B cell (primary cell): ENCODE measurements around the gene GATAD2A. TPM values are rescaled to one million over a fixed set of nuclear protein-coding genes. Genes with fewer than 3 reads are reported as not detected.

Experiments
- ATAC-seq: fragments of 200-7000 bp; cut with Tn5 transposase; one replicate; pipeline ENCODE4 v1.10.0; 2021; ENCODE audit warnings: low read depth, mild to moderate bottlenecking, moderate number of reproducible peaks, moderate library complexity
- CTCF ChIA-PET: fragments of 350-600 bp; sonication (Branson Sonifier 250); formaldehyde crosslinking; loops from one replicate; lab custom pipeline; 2021; ENCODE audit warnings: antibody characterized with exemption, inconsistent platforms; lab: Charles Lee
- POLR2A ChIA-PET: fragments of 350-600 bp; sonication (Branson Sonifier 250); formaldehyde crosslinking; loops from one replicate; lab custom pipeline; 2021; ENCODE audit warnings: antibody characterized with exemption; lab: Charles Lee
- DNase-seq: peaks from one replicate; pipeline ENCODE4 v3.0.0; 2013
- H2AFZ ChIP-seq: 2 replicates; pipeline ENCODE4 v1.6.1; 2012; ENCODE audit warnings: mild to moderate bottlenecking, low read depth, low read length; ENCODE audit not compliant: insufficient read depth, poor library complexity, severe bottlenecking
- H3K27ac ChIP-seq, 2 donors: 1 replicate in 1 of 2; 2 replicates in 1 of 2; pipeline ENCODE4 v1.5.1; 2012 to 2013; ENCODE audit warnings: low read length in 2 of 2, mild to moderate bottlenecking in 2 of 2, moderate library complexity in 1 of 2
- H3K27me3 ChIP-seq, 4 experiments: fragments of 200-600 bp in 1 of 4; sonication (generic) in 1 of 4; replicated peaks in 1 of 4; 1 replicate in 2 of 4; 2 replicates in 2 of 4; pipeline versions ENCODE4 v1.6.1 to v1.7.0; 2013 to 2016; ENCODE audit warnings: low read length in 3 of 4, mild to moderate bottlenecking in 2 of 4, mixed read lengths in 1 of 4, moderate library complexity in 1 of 4; ENCODE audit not compliant: insufficient read depth in 4 of 4, control insufficient read depth in 3 of 4; ENCODE audit errors: control extremely low read depth in 1 of 4
- H3K36me3 ChIP-seq, 2 experiments: replicated peaks in 1 of 2; 1 replicate in 1 of 2; 2 replicates in 1 of 2; pipeline versions ENCODE4 v1.6.1 to v1.7.1; 2013; ENCODE audit warnings: low read length in 1 of 2; ENCODE audit not compliant: insufficient read depth in 2 of 2, control insufficient read depth in 1 of 2; ENCODE audit errors: control extremely low read depth in 1 of 2, extremely low read depth in 1 of 2
- H3K4me1 ChIP-seq, 2 donors: fragments of 200-600 bp in 1 of 2; sonication (generic) in 1 of 2; 1 replicate in 1 of 2; 2 replicates in 1 of 2; pipeline versions ENCODE4 v1.5.1 to v1.6.1; 2013 to 2017; ENCODE audit warnings: low read length in 2 of 2; ENCODE audit not compliant: control insufficient read depth in 2 of 2, insufficient read depth in 2 of 2
- H3K4me2 ChIP-seq: replicated peaks from 2 replicates; pipeline ENCODE3; 2012; ENCODE audit warnings: mild to moderate bottlenecking, low read depth, low read length; ENCODE audit not compliant: poor library complexity, severe bottlenecking
- H3K4me3 ChIP-seq, 5 experiments: fragments of 200-600 bp in 1 of 5; sonication (generic) in 1 of 5; 1 replicate in 3 of 5; 2 replicates in 2 of 5; pipeline versions ENCODE4 v1.5.1 to v1.7.0; 2011 to 2016; ENCODE audit warnings: low read length in 4 of 5, mild to moderate bottlenecking in 4 of 5, low read depth in 2 of 5, control low read depth in 1 of 5, moderate library complexity in 1 of 5; ENCODE audit not compliant: insufficient read depth in 1 of 5; ENCODE audit errors: control extremely low read depth in 1 of 5, extremely low read depth in 1 of 5
- H3K79me2 ChIP-seq: fragments of 200-600 bp; sonication (generic); one replicate; pipeline ENCODE4 v1.6.0; 2016; ENCODE audit warnings: low read length; ENCODE audit not compliant: control insufficient read depth, insufficient read depth
- H3K9ac ChIP-seq: fragments of 200-600 bp; sonication (generic); 2 replicates; pipeline ENCODE4 v1.6.1; 2017; ENCODE audit warnings: mild to moderate bottlenecking, low read length, moderate library complexity
- H3K9me3 ChIP-seq, 3 donors: one replicate each; pipeline versions ENCODE4 v1.6.1 to v1.7.1; 2013; ENCODE audit warnings: low read length in 2 of 3; ENCODE audit not compliant: control insufficient read depth in 2 of 3, insufficient read depth in 1 of 3; ENCODE audit errors: control extremely low read depth in 1 of 3
- H4K20me1 ChIP-seq: 2 replicates; pipeline ENCODE4 v1.6.0; 2012; ENCODE audit warnings: mild to moderate bottlenecking, low read length; ENCODE audit not compliant: insufficient read depth, control insufficient read depth, poor library complexity, severe bottlenecking
- H3K27ac Mint-ChIP-seq: one replicate; pipeline ENCODE4 v1.8.0; 2021; ENCODE audit warnings: mixed read lengths
- H3K27me3 Mint-ChIP-seq: one replicate; pipeline ENCODE4 v1.8.0; 2021; ENCODE audit warnings: mixed read lengths
- H3K4me1 Mint-ChIP-seq: one replicate; pipeline ENCODE4 v1.8.0; 2021; ENCODE audit warnings: mixed read lengths
- H3K4me3 Mint-ChIP-seq: one replicate; pipeline ENCODE4 v1.8.0; 2021; ENCODE audit warnings: mixed read lengths
- H3K9me3 Mint-ChIP-seq: one replicate; pipeline ENCODE4 v1.8.0; 2022; ENCODE audit warnings: mixed read lengths; ENCODE audit not compliant: insufficient read depth
- EZH2 ChIP-seq: IDR thresholded peaks from 2 replicates; pipeline ENCODE4 v1.6.1; 2012; ENCODE audit warnings: borderline replicate concordance, low read depth, mild to moderate bottlenecking, moderate library complexity, low read length; ENCODE audit not compliant: insufficient read depth, poor library complexity, severe bottlenecking
- WGBS: methylation state at CpG from one replicate; pipeline ENCODE4 v1.1.5; 2013; ENCODE audit warnings: missing lambda C conversion rate; ENCODE audit not compliant: insufficient coverage; 5-methylcytosine and 5-hydroxymethylcytosine counted together
- intact Hi-C: fragments of 100-400 bp; cut with micrococcal nuclease; formaldehyde crosslinking; loops from one replicate; pipeline ENCODE4 v1.10.0; 2022
- polyA plus RNA-seq: library from polyadenylated mRNA; depleted of rRNA; stranded (reverse); fragments of >200 nt; gene quantifications from 2 replicates; pipeline ENCODE4 v1.2.3, GENCODE V29; 2012
- total RNA-seq, 2 donors: library from RNA; stranded (reverse); fragments of 120-200 nt in 1 of 2; gene quantifications; 1 replicate in 1 of 2; 2 replicates in 1 of 2; pipeline versions ENCODE4 v1.2.3 to v1.2.4, GENCODE V29; 2013 to 2022
- TF ChIP-seq, protein P1 (sequence below): fragments of 200-600 bp; IDR thresholded peaks from one replicate; pipeline ENCODE4 v1.8.0; 2022; ENCODE audit warnings: antibody characterized with exemption, mild to moderate bottlenecking

Gene GATAD2A
- total and polyA plus RNA-seq, 2 donors (not counting 1 experiment from before 2014, with no cell fraction given) = 28.8 to 76.3 TPM

- Histone ChIP-seq H3K27me3 (peaks cover 0 to 44% (median 11%) of the 10 kb centered on the region in 4 experiments), H3K9ac (no peak overlapping the region), H3K4me3 (no peak overlapping the region), H4K20me1 (no peaks in the 10 kb centered on the region), H3K79me2 (no peaks in the 10 kb centered on the region), H2AFZ (no peak overlapping the region), H3K36me3 (no peaks in the 10 kb centered on the region), H3K9me3 (peaks cover 0 to 31% (median 0%) of the 10 kb centered on the region in 3 donors), H3K4me2 (no peak overlapping the region), H3K27ac (no peak overlapping the region), H3K4me1 (peaks cover 18 to 22% of the 10 kb centered on the region in 2 donors)
- no peak for TF ChIP-seq EZH2
- TF ChIP-seq, protein P1, sequence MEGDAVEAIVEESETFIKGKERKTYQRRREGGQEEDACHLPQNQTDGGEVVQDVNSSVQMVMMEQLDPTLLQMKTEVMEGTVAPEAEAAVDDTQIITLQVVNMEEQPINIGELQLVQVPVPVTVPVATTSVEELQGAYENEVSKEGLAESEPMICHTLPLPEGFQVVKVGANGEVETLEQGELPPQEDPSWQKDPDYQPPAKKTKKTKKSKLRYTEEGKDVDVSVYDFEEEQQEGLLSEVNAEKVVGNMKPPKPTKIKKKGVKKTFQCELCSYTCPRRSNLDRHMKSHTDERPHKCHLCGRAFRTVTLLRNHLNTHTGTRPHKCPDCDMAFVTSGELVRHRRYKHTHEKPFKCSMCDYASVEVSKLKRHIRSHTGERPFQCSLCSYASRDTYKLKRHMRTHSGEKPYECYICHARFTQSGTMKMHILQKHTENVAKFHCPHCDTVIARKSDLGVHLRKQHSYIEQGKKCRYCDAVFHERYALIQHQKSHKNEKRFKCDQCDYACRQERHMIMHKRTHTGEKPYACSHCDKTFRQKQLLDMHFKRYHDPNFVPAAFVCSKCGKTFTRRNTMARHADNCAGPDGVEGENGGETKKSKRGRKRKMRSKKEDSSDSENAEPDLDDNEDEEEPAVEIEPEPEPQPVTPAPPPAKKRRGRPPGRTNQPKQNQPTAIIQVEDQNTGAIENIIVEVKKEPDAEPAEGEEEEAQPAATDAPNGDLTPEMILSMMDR = no peak
- DNase-seq (no peak), ATAC-seq (no peak)
- no peaks in the 10 kb centered on the region for H3K9me3 Mint-ChIP-seq
- H3K4me3 Mint-ChIP-seq = no peak overlapping the region
- H3K4me1 Mint-ChIP-seq = peaks cover 11% of the 10 kb centered on the region
- intact Hi-C loops = no loop called here
- WGBS = 92% methylated on average over 53 of the region's 53 CpGs
- H3K27ac Mint-ChIP-seq = no peak overlapping the region
- ChIA-PET CTCF (no interaction called here), POLR2A (no interaction called here)
- H3K27me3 Mint-ChIP-seq = peaks cover 19% of the 10 kb centered on the region
These were observed 139.6 kb downstream of the GATAD2A start for GRCh38 chr19:19544954-19545591.

GRCh38 chr19:19545707-19546106, 140.2 kb downstream of the GATAD2A start:
- Mint-ChIP-seq H3K27me3 (peaks cover 18% of the 10 kb centered on the region), H3K27ac (no peak overlapping the region), H3K9me3 (no peaks in the 10 kb centered on the region), H3K4me3 (no peak overlapping the region), H3K4me1 (peaks cover 8% of the 10 kb centered on the region)
- no peak overlapping the region for H3K4me3 ChIP-seq
- intact Hi-C loops = no loop called here
- no peak overlapping the region for H2AFZ ChIP-seq
- 98% methylated on average over 22 of the region's 23 CpGs for WGBS
- no peak for ATAC-seq
- no peaks in the 10 kb centered on the region for H3K36me3 ChIP-seq
- POLR2A ChIA-PET = no interaction called here
- H4K20me1 ChIP-seq = no peaks in the 10 kb centered on the region
- DNase-seq = no peak
- peaks cover 0 to 26% (median 0%) of the 10 kb centered on the region in 3 donors for H3K9me3 ChIP-seq
- peaks cover 13 to 15% of the 10 kb centered on the region in 2 donors for H3K4me1 ChIP-seq
- peaks cover 0 to 40% (median 10%) of the 10 kb centered on the region in 4 experiments for H3K27me3 ChIP-seq
- H3K4me2 ChIP-seq = no peak overlapping the region
- CTCF ChIA-PET = no interaction called here
- H3K79me2 ChIP-seq = no peaks in the 10 kb centered on the region
- no peak overlapping the region for H3K9ac ChIP-seq
- TF ChIP-seq, protein P1 = no peak
- no peak for TF ChIP-seq EZH2
- no peak overlapping the region for H3K27ac ChIP-seq
